ENCODE measurements around the gene CX3CR1.

The CX3CR1 gene

GRCh38 chr3:39260957-39261356, 18.9 kb downstream of the CX3CR1 start:
- Histone ChIP-seq H3K27ac (ENCODE audit: low read length) (no peak overlapping the region), H3K9ac (ENCODE audit: low read depth, low read length) (no peak overlapping the region), H3K9me3 (ENCODE audit: insufficient read depth, low read depth, low read length) (no peaks in the 10 kb centered on the region), H3K4me3 (ENCODE audit: low read length) (no peak overlapping the region), H3K4me1 (ENCODE audit: insufficient read depth, low read length) (no peaks in the 10 kb centered on the region), H3K27me3 (ENCODE audit: insufficient read depth, low read length) (no peaks in the 10 kb centered on the region; the same call in 1 of the 2 replicates), H3K36me3 (ENCODE audit: insufficient read depth, low read depth, low read length) (no peaks in the 10 kb centered on the region)

- no peak overlapping the region for H3K27ac ChIP-seq (ENCODE audit: low read length)
- H3K4me3 ChIP-seq (ENCODE audit: low read length), result no peak overlapping the region
- H3K36me3 ChIP-seq (ENCODE audit: insufficient read depth, low read depth, low read length), result no peaks in the 10 kb centered on the region
- no peaks in the 10 kb centered on the region for H3K4me1 ChIP-seq (ENCODE audit: insufficient read depth, low read length)
- no peaks in the 10 kb centered on the region; the same call in 1 of the 2 replicates for H3K27me3 ChIP-seq (ENCODE audit: insufficient read depth, low read length)
- no peaks in the 10 kb centered on the region for H3K9me3 ChIP-seq (ENCODE audit: insufficient read depth, low read depth, low read length)
- H3K9ac ChIP-seq (ENCODE audit: low read depth, low read length), result no peak overlapping the region
These were observed 19.5 kb downstream of the CX3CR1 start for GRCh38 chr3:39260318-39260717.

GRCh38 chr3:39255503-39256325, 24.1 kb downstream of the CX3CR1 start:
- Histone ChIP-seq H3K4me1 (ENCODE audit: insufficient read depth, low read length) (no peaks in the 10 kb centered on the region), H3K4me3 (ENCODE audit: low read length) (no peak overlapping the region), H3K27ac (ENCODE audit: low read length) (no peak overlapping the region), H3K9ac (ENCODE audit: low read depth, low read length) (no peak overlapping the region), H3K36me3 (ENCODE audit: insufficient read depth, low read depth, low read length) (no peaks in the 10 kb centered on the region), H3K27me3 (ENCODE audit: insufficient read depth, low read length) (no peaks in the 10 kb centered on the region; the same call in 1 of the 2 replicates), H3K9me3 (ENCODE audit: insufficient read depth, low read depth, low read length) (no peaks in the 10 kb centered on the region)

- Histone ChIP-seq H3K36me3 (ENCODE audit: insufficient read depth, low read depth, low read length) (no peaks in the 10 kb centered on the region), H3K9me3 (ENCODE audit: insufficient read depth, low read depth, low read length) (no peaks in the 10 kb centered on the region), H3K4me3 (ENCODE audit: low read length) (no peak overlapping the region), H3K4me1 (ENCODE audit: insufficient read depth, low read length) (no peaks in the 10 kb centered on the region), H3K27me3 (ENCODE audit: insufficient read depth, low read length) (no peaks in the 10 kb centered on the region; the same call in 1 of the 2 replicates), H3K27ac (ENCODE audit: low read length) (no peak overlapping the region), H3K9ac (ENCODE audit: low read depth, low read length) (no peak overlapping the region)
These were observed 24.9 kb downstream of the CX3CR1 start for GRCh38 chr3:39254806-39255449.

GRCh38 chr3:39251576-39251975, 28.3 kb downstream of the CX3CR1 start:
- H3K9ac ChIP-seq (ENCODE audit: low read depth, low read length), result no peak overlapping the region
- H3K4me1 ChIP-seq (ENCODE audit: insufficient read depth, low read length), result no peaks in the 10 kb centered on the region
- no peaks in the 10 kb centered on the region for H3K36me3 ChIP-seq (ENCODE audit: insufficient read depth, low read depth, low read length)
- no peaks in the 10 kb centered on the region; the same call in 1 of the 2 replicates for H3K27me3 ChIP-seq (ENCODE audit: insufficient read depth, low read length)
- no peak overlapping the region for H3K27ac ChIP-seq (ENCODE audit: low read length)
- no peaks in the 10 kb centered on the region for H3K9me3 ChIP-seq (ENCODE audit: insufficient read depth, low read depth, low read length)
- no peak overlapping the region for H3K4me3 ChIP-seq (ENCODE audit: low read length)

- Histone ChIP-seq H3K4me3 (ENCODE audit: low read length) (no peak overlapping the region), H3K36me3 (ENCODE audit: insufficient read depth, low read depth, low read length) (no peaks in the 10 kb centered on the region), H3K9me3 (ENCODE audit: insufficient read depth, low read depth, low read length) (no peaks in the 10 kb centered on the region), H3K27ac (ENCODE audit: low read length) (no peak overlapping the region), H3K4me1 (ENCODE audit: insufficient read depth, low read length) (no peaks in the 10 kb centered on the region), H3K27me3 (ENCODE audit: insufficient read depth, low read length) (no peaks in the 10 kb centered on the region), H3K9ac (ENCODE audit: low read depth, low read length) (no peak overlapping the region)
These were observed 29.6 kb downstream of the CX3CR1 start for GRCh38 chr3:39250116-39250747.

- no peaks in the 10 kb centered on the region for H3K9me3 ChIP-seq (ENCODE audit: insufficient read depth, low read depth, low read length)
- H3K36me3 ChIP-seq (ENCODE audit: insufficient read depth, low read depth, low read length), result no peaks in the 10 kb centered on the region
- no peaks in the 10 kb centered on the region for H3K27me3 ChIP-seq (ENCODE audit: insufficient read depth, low read length)
- H3K4me3 ChIP-seq (ENCODE audit: low read length), result no peak overlapping the region
- no peak overlapping the region for H3K27ac ChIP-seq (ENCODE audit: low read length)
- H3K4me1 ChIP-seq (ENCODE audit: insufficient read depth, low read length), result no peaks in the 10 kb centered on the region
- no peak overlapping the region for H3K9ac ChIP-seq (ENCODE audit: low read depth, low read length)
These were observed 30.3 kb downstream of the CX3CR1 start for GRCh38 chr3:39249453-39250115.

GRCh38 chr3:39241561-39241960, 38.3 kb downstream of the CX3CR1 start:
- Histone ChIP-seq H3K27me3 (ENCODE audit: insufficient read depth, low read length) (no peaks in the 10 kb centered on the region; the same call in 1 of the 2 replicates), H3K9me3 (ENCODE audit: insufficient read depth, low read depth, low read length) (no peaks in the 10 kb centered on the region), H3K9ac (ENCODE audit: low read depth, low read length) (no peak overlapping the region), H3K4me3 (ENCODE audit: low read length) (no peak overlapping the region), H3K36me3 (ENCODE audit: insufficient read depth, low read depth, low read length) (no peaks in the 10 kb centered on the region), H3K4me1 (ENCODE audit: insufficient read depth, low read length) (no peaks in the 10 kb centered on the region), H3K27ac (ENCODE audit: low read length) (no peak overlapping the region)

- no peaks in the 10 kb centered on the region for H3K4me1 ChIP-seq (ENCODE audit: insufficient read depth, low read length)
- no peak overlapping the region for H3K4me3 ChIP-seq (ENCODE audit: low read length)
- H3K27ac ChIP-seq (ENCODE audit: low read length), result no peak overlapping the region
- H3K9ac ChIP-seq (ENCODE audit: low read depth, low read length), result no peak overlapping the region
- H3K9me3 ChIP-seq (ENCODE audit: insufficient read depth, low read depth, low read length), result no peaks in the 10 kb centered on the region
- no peaks in the 10 kb centered on the region; the same call in 1 of the 2 replicates for H3K27me3 ChIP-seq (ENCODE audit: insufficient read depth, low read length)
- no peaks in the 10 kb centered on the region for H3K36me3 ChIP-seq (ENCODE audit: insufficient read depth, low read depth, low read length)
These were observed 42.8 kb downstream of the CX3CR1 start for GRCh38 chr3:39237027-39237426.

GRCh38 chr3:39234651-39235050, 45.2 kb downstream of the CX3CR1 start:
- Histone ChIP-seq H3K27me3 (ENCODE audit: insufficient read depth, low read length) (no peaks in the 10 kb centered on the region; the same call in 1 of the 2 replicates), H3K9me3 (ENCODE audit: insufficient read depth, low read depth, low read length) (no peaks in the 10 kb centered on the region), H3K4me3 (ENCODE audit: low read length) (no peak overlapping the region), H3K4me1 (ENCODE audit: insufficient read depth, low read length) (no peaks in the 10 kb centered on the region), H3K36me3 (ENCODE audit: insufficient read depth, low read depth, low read length) (no peaks in the 10 kb centered on the region), H3K9ac (ENCODE audit: low read depth, low read length) (no peak overlapping the region), H3K27ac (ENCODE audit: low read length) (no peak overlapping the region)

GRCh38 chr3:39232859-39233258, 47.0 kb downstream of the CX3CR1 start:
- H3K36me3 ChIP-seq (ENCODE audit: insufficient read depth, low read depth, low read length), result no peaks in the 10 kb centered on the region
- H3K27me3 ChIP-seq (ENCODE audit: insufficient read depth, low read length), result no peaks in the 10 kb centered on the region; the same call in 1 of the 2 replicates
- no peaks in the 10 kb centered on the region for H3K9me3 ChIP-seq (ENCODE audit: insufficient read depth, low read depth, low read length)
- H3K27ac ChIP-seq (ENCODE audit: low read length), result no peak overlapping the region
- no peaks in the 10 kb centered on the region for H3K4me1 ChIP-seq (ENCODE audit: insufficient read depth, low read length)
- no peak overlapping the region for H3K4me3 ChIP-seq (ENCODE audit: low read length)
- H3K9ac ChIP-seq (ENCODE audit: low read depth, low read length), result no peak overlapping the region
